ENCODE data around the gene CLINT1.
A peak's percentile ranks its signal among the peaks of the same experiment; 100 is the strongest.

Gene CLINT1

GRCh38 chr5:157748760-157749461, 110.0 kb downstream of the CLINT1 start:
- DNase-seq, result no peak

- no peak for DNase-seq
These were observed 110.9 kb downstream of the CLINT1 start for GRCh38 chr5:157747766-157748700.

DNA sequence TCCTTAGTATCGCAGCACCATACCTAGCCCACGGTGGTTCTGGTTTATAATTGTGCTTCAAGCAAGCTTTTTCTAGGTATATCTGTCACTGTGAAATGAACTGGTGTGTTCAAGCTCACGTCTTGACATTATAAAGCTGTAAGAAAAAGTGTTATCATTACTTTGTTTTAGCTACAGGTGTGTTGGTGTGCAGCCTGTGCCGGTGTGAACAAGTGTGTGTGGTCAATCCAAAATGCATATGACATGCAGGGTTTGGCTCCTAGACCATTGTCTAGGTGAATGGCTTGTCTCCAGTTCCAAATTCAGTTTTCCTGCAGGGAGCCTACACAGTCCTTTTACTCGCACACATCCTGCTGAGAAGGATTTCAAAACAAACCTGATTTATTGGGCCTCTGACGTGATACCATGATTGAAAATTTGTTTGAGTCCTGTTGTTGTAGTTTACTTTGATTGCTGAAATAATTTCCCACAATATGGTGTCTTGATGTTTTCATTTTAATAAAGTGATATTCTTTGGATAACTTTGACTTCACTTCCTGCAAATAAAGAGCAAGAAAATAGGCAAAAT, 111.7 kb downstream of the CLINT1 start:
- no peak for DNase-seq

DNA sequence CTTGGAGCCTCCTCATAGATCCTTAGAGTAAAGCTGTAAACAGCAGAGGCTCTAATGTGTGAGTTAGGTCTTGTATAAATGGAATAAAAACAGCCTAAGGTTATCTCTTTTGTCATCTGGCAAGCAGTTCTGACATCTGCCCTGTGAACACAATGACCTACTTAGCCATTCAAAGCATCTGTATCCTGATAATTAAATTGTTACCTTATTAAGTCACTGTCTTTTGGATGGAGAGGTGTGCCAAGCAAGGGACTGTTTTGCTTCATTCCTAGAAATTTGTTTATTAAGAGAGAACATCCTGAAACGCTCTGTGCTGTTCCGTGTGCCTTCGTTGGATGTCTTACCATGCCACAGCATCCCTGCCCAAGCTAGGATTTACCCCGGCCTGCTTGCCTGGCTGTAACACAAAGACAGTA, 113.9 kb downstream of the CLINT1 start:
- no peak for DNase-seq

- DNase-seq, result no peak
These were observed 114.6 kb downstream of the CLINT1 start for GRCh38 chr5:157744051-157745011.

GRCh38 chr5:157743163-157744050, 115.5 kb downstream of the CLINT1 start, which contains the start of gene LSM11:
LSM11 (plus strand) TSS chr5:157743712; CDS start chr5:157743751, 39 bp downstream.
- DNase-seq, result peak; percentile 67

GRCh38 chr5:157741131-157741530, 117.8 kb downstream of the CLINT1 start:
- DNase-seq, result no peak

DNA sequence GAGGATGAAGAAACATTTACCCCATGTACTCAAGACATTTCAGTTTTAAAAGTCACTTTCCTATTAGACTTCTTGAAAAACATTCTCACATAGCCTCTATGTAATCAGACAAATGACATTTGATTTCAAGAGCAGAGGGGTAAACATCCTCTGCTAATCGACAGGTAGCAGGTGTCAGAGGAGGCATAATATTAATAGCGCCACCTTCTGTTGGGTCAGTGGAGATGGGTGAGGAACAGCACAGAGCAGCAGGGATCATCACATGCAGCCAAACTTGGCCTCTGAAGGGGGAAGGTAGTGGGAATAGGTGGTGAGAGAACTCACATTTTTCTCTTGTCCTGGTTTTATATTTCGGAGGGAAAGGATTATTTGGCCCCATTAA, 118.7 kb downstream of the CLINT1 start:
- DNase-seq, result no peak

DNA sequence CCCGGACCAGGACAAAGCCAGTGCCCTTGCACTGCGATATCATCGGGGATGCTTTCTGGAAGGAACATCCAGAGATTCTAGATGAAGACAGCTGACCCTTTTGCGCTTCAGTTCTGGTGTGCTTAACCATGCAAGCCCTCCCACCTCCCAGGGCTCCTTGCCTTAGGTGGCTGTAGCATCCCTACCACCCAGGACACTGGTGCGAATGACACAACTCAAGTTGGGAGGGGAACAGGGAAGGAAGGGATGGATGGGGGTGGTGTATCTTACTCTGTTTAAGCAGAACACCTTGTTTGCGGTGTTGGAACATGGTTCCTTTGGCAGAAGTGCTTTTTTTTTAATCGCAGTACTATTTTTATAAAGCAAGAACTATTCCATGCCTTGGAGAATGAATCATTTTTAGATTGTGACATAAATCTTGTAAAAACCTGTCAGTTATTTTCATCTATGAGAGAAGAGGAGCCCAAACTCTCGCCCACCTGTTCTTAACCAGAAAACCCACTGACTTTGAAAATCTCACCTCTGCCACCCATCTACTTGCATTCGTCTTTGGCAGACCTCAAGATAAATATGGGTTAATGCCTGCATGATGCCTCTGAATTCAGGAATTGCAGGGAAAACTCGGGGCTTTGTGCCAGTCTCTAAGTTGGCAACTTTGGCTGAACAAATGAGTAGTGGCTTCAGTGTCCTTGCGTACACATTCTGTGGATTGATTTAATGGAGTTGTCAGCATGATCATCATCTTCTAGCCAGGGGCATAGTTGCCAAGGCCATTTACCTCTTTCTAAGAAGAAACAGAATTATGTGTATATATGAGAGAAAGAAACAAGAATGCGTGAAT, 119.3 kb downstream of the CLINT1 start:
- no peak for DNase-seq

GRCh38 chr5:157735991-157736390, 123.0 kb downstream of the CLINT1 start:
- no peak for DNase-seq

Measured in kidney glomerular epithelial cell (primary cell).